ENCODE data around the gene CLCN4.

DNA sequence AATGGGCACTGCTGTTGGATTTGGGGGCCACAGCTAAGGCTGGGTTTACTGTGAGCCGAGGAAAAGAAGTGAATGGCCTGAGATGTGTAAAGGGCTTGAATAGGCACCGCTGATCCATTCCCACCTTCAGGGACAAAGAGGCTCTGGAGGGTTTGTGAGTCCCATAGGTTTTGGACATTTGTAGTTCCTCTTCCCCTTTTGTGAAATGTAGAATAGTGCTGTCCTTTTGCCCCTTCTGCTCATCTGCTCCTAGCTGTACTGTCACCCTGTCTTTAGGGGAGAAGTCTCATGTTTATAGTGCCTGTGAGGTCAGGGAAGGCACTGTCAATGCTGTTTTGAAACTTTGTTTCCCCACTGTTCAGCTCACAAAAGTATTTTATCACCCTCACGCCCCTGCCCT, 26.4 kb upstream of the CLCN4 start:
- TF ChIP-seq, protein P1, sequence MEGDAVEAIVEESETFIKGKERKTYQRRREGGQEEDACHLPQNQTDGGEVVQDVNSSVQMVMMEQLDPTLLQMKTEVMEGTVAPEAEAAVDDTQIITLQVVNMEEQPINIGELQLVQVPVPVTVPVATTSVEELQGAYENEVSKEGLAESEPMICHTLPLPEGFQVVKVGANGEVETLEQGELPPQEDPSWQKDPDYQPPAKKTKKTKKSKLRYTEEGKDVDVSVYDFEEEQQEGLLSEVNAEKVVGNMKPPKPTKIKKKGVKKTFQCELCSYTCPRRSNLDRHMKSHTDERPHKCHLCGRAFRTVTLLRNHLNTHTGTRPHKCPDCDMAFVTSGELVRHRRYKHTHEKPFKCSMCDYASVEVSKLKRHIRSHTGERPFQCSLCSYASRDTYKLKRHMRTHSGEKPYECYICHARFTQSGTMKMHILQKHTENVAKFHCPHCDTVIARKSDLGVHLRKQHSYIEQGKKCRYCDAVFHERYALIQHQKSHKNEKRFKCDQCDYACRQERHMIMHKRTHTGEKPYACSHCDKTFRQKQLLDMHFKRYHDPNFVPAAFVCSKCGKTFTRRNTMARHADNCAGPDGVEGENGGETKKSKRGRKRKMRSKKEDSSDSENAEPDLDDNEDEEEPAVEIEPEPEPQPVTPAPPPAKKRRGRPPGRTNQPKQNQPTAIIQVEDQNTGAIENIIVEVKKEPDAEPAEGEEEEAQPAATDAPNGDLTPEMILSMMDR (IDR thresholded peaks at IDR 0.05) = no peak
- TF ChIP-seq POLR2A (IDR thresholded peaks at IDR 0.05) = no peak

All from adrenal gland (tissue), 5 donors.